Right lobe of liver (tissue), 6 donors: Measurements from ENCODE around the gene TIMM10B. TPM values are rescaled to one million over a fixed set of nuclear protein-coding genes. Genes with fewer than 3 reads are reported as not detected.

Experiments
- ATAC-seq, 4 donors: fragments of 200-7000 bp; cut with Tn5 transposase; one replicate each; pipeline ENCODE4 v1.9.1; 2020; ENCODE audit warnings: mild to moderate bottlenecking in 4 of 4, moderate library complexity in 4 of 4
- DNase-seq, 3 donors: peaks; one replicate each; pipeline ENCODE4 v3.0.0-alpha.2; 2020
- H3K27ac ChIP-seq, 3 donors: fragments of 200-600 bp; one replicate each; pipeline ENCODE4 v1.8.0; 2022
- H3K27me3 ChIP-seq, 2 donors: fragments of 200-600 bp; one replicate each; pipeline ENCODE4 v1.8.0; 2022
- H3K36me3 ChIP-seq, 4 donors: fragments of 200-600 bp; sonication (generic) in 1 of 4; one replicate each; pipeline versions ENCODE4 v1.5.1 to v1.8.0; 2017 to 2022; ENCODE audit warnings: control low read depth in 1 of 4
- H3K4me1 ChIP-seq, 4 donors: fragments of 200-600 bp; sonication (generic) in 1 of 4; one replicate each; pipeline versions ENCODE4 v1.5.1 to v1.8.0; 2017 to 2022; ENCODE audit warnings: control low read depth in 1 of 4
- H3K4me3 ChIP-seq, 3 donors: fragments of 200-600 bp; one replicate each; pipeline ENCODE4 v1.8.0; 2022
- H3K9me3 ChIP-seq, 4 donors: fragments of 200-600 bp; sonication (generic) in 1 of 4; one replicate each; pipeline versions ENCODE4 v1.5.1 to v1.8.0; 2017 to 2022; ENCODE audit warnings: control low read depth in 1 of 4
- CTCF ChIP-seq, 4 donors: fragments of 200-600 bp in 3 of 4; fragments of 450-650 bp in 1 of 4; IDR thresholded peaks; one replicate each; pipeline versions ENCODE4 v1.5.1 to v1.8.0; 2016 to 2022; ENCODE audit warnings: antibody characterized with exemption in 4 of 4, mild to moderate bottlenecking in 2 of 4
- POLR2A ChIP-seq: fragments of 450-650 bp; IDR thresholded peaks from one replicate; pipeline ENCODE4 v1.6.1; 2017; ENCODE audit warnings: antibody characterized with exemption, mild to moderate bottlenecking
- WGBS: methylation state at CpG from one replicate; pipeline ENCODE4 v1.1.6; 2018; ENCODE audit warnings: low coverage, low lambda C conversion rate; ENCODE audit not compliant: insufficient coverage; ENCODE audit errors: missing lambda C conversion rate; 5-methylcytosine and 5-hydroxymethylcytosine counted together
- intact Hi-C, 2 donors: fragments of 100-400 bp; cut with DNase I; formaldehyde crosslinking; loops; one replicate each; pipeline versions ENCODE4 v1.11.2 to v1.14.1; 2022
- total RNA-seq, 6 experiments: library from RNA; depleted of rRNA in 2 of 6; stranded (reverse); fragments of >200 nt in 2 of 6; fragmentation: NEBNext Ultra II Directional in 3 of 6; extraction: Animal tissue kit (Norgen Biotek cat#: 25700) in 3 of 6; gene quantifications; one replicate each; pipeline versions ENCODE4 v1.1.0 to v1.2.4, GENCODE V29; 2016 to 2023
- donor health status: DM: no; HTN: yes; CAD: no.
- donor health status: DM: no; HTN: no; CAD: no.
- donor health status: DM: no; HTN: no; CAD: no.
- donor health status: DM: no; HTN: yes; CAD: no.
- donor health status: DM: no; HTN: yes; CAD: no.

TIMM10B gene
- total RNA-seq, 6 experiments from 2014 or later: 10.3 to 33.9 (median 14.1) TPM

- ATAC-seq (peak; percentile 40 to 89 (median 56)), DNase-seq (peak in 1 of 3 donors; percentile 54)
- Histone ChIP-seq H3K4me1 (peaks cover 0 to 23% (median 6%) of the 10 kb centered on the region in 4 donors), H3K9me3 (no peaks in the 10 kb centered on the region), H3K27me3 (no peaks in the 10 kb centered on the region), H3K4me3 (no peak overlapping the region), H3K27ac (no peak overlapping the region), H3K36me3 (peaks cover 0 to 26% (median 2%) of the 10 kb centered on the region in 4 donors)
- WGBS: 80% methylated on average over 3 of the region's 3 CpGs
- TF ChIP-seq POLR2A: no peak
- TF ChIP-seq CTCF (IDR thresholded peaks at IDR 0.05): no peak
- intact Hi-C loops: no loop called here
These were observed 7.5 kb downstream of the TIMM10B start for GRCh38 chr11:6488821-6489220.

- 40% methylated on average over 4 of the region's 4 CpGs for WGBS
- H3K4me1 ChIP-seq: peaks cover 0 to 23% (median 6%) of the 10 kb centered on the region in 4 donors
- no peaks in the 10 kb centered on the region for H3K27me3 ChIP-seq
- peaks cover 0 to 22% (median 2%) of the 10 kb centered on the region in 4 donors for H3K36me3 ChIP-seq
- no peak overlapping the region for H3K4me3 ChIP-seq
- peak; percentile 75 to 96 (median 91) for ATAC-seq
- H3K9me3 ChIP-seq: no peaks in the 10 kb centered on the region
- intact Hi-C loops: no loop called here
- TF ChIP-seq POLR2A (no peak), CTCF (IDR thresholded peaks at IDR 0.05) (no peak)
- H3K27ac ChIP-seq: no peak overlapping the region
- DNase-seq: no peak
These were observed 8.0 kb downstream of the TIMM10B start for GRCh38 chr11:6489306-6489705.

- H3K27ac ChIP-seq: no peak within 1 kb of the TSS
- no peak for TF ChIP-seq POLR2A
- no peak for TF ChIP-seq CTCF (IDR thresholded peaks at IDR 0.05)
- 68% methylated on average over 26 of the region's 33 CpGs for WGBS
- intact Hi-C loops: no loop called here
- DNase-seq (no peak), ATAC-seq (peak in 2 of 4 donors; percentile 14 to 16)
- H3K4me3 ChIP-seq: no peak within 1 kb of the TSS
- no peaks in the 10 kb centered on the region for H3K9me3 ChIP-seq
- peaks cover 0 to 4% (median 0%) of the 10 kb centered on the region in 4 donors for H3K36me3 ChIP-seq
- no peaks in the 10 kb centered on the region for H3K27me3 ChIP-seq
- peaks cover 0 to 7% (median 0%) of the 10 kb centered on the region in 4 donors for H3K4me1 ChIP-seq
These were observed 16.0 kb downstream of the TIMM10B start, which contains the start of gene DNHD1 for GRCh38 chr11:6497069-6497839. DNHD1 (plus strand) TSS chr11:6497280; CDS start chr11:6498216, 936 bp downstream.

- Histone ChIP-seq H3K9me3 (no peaks in the 10 kb centered on the region), H3K27ac (no peak overlapping the region), H3K4me3 (no peak overlapping the region), H3K36me3 (no peaks in the 10 kb centered on the region), H3K4me1 (peaks cover 0 to 11% (median 0%) of the 10 kb centered on the region in 4 donors), H3K27me3 (no peaks in the 10 kb centered on the region)
- no peak for TF ChIP-seq CTCF (IDR thresholded peaks at IDR 0.05)
- no peak for TF ChIP-seq POLR2A
- ATAC-seq (no peak), DNase-seq (no peak)
- intact Hi-C loops: no loop called here
- 52% methylated on average over 4 of the region's 7 CpGs for WGBS
These were observed 16.8 kb downstream of the TIMM10B start for GRCh38 chr11:6498121-6498520.
